ENCODE results near the gene ATG16L1. TPM values are rescaled to one million over a fixed set of nuclear protein-coding genes. Genes with fewer than 3 reads are reported as not detected.

Gene ATG16L1
- total RNA-seq, 1 donor from 2014 or later: 24.8 TPM

DNA sequence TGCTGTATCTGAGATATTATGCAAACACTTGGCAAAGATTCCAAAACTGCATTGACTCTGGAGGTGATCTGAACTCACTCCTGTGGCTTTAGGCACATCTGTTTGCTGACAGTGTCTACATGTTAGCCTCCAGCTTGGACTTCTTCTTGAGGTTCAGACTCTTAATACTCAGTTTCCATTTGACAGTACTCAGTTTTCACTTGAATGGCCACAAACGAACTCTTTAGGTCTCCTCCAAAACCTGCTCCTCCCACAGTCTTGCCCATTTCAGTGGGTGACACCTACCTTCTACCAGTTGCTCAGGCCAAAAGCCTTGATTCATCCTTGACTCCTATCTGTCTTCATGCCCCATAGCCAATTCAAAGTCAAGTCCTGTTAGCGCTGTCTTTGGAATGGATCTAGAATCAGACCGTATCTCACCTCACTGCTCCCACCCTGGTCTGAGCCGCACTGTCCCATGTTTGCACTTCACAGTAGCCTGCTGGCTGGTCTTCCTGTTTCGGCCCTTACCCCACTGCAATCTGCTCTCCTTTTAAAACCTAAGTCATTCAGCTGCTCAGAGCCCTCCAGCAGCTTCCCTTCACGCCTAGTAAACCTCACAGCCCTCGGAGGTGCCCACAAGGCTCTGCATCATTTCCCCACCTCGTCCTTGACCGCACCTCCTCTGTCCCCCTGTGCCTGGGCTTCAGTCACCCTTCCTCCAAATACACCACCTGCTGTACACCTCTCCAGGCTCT lies 10.5 kb downstream of the ATG16L1 start:
- DNase-seq (ENCODE audit: low spot score): no peak
- Mint-ChIP-seq H3K9me3 (ENCODE audit: low read depth) (no peaks in the 10 kb centered on the region), H3K36me3 (ENCODE audit: low read depth) (peaks cover 44% of the 10 kb centered on the region), H3K4me1 (ENCODE audit: low read depth) (peaks cover 5% of the 10 kb centered on the region), H3K27me3 (ENCODE audit: low read depth) (no peaks in the 10 kb centered on the region), H3K4me3 (ENCODE audit: unreplicated experiment) (no peak overlapping the region), H3K27ac (ENCODE audit: unreplicated experiment) (no peak overlapping the region)
- TF ChIP-seq, protein P1, sequence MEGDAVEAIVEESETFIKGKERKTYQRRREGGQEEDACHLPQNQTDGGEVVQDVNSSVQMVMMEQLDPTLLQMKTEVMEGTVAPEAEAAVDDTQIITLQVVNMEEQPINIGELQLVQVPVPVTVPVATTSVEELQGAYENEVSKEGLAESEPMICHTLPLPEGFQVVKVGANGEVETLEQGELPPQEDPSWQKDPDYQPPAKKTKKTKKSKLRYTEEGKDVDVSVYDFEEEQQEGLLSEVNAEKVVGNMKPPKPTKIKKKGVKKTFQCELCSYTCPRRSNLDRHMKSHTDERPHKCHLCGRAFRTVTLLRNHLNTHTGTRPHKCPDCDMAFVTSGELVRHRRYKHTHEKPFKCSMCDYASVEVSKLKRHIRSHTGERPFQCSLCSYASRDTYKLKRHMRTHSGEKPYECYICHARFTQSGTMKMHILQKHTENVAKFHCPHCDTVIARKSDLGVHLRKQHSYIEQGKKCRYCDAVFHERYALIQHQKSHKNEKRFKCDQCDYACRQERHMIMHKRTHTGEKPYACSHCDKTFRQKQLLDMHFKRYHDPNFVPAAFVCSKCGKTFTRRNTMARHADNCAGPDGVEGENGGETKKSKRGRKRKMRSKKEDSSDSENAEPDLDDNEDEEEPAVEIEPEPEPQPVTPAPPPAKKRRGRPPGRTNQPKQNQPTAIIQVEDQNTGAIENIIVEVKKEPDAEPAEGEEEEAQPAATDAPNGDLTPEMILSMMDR (IDR thresholded peaks at IDR 0.05): no peak

- H3K27me3 Mint-ChIP-seq (ENCODE audit: low read depth): no peaks in the 10 kb centered on the region
- H3K4me3 Mint-ChIP-seq (ENCODE audit: unreplicated experiment): no peak overlapping the region
- no peak for DNase-seq (ENCODE audit: low spot score)
- H3K27ac Mint-ChIP-seq (ENCODE audit: unreplicated experiment): no peak overlapping the region
- no peaks in the 10 kb centered on the region for H3K9me3 Mint-ChIP-seq (ENCODE audit: low read depth)
- TF ChIP-seq, protein P1 (IDR thresholded peaks at IDR 0.05): no peak
- H3K4me1 Mint-ChIP-seq (ENCODE audit: low read depth): peaks cover 5% of the 10 kb centered on the region
- peaks cover 47% of the 10 kb centered on the region for H3K36me3 Mint-ChIP-seq (ENCODE audit: low read depth)
These were observed 11.1 kb downstream of the ATG16L1 start for GRCh38 chr2:233262562-233262961.

DNA sequence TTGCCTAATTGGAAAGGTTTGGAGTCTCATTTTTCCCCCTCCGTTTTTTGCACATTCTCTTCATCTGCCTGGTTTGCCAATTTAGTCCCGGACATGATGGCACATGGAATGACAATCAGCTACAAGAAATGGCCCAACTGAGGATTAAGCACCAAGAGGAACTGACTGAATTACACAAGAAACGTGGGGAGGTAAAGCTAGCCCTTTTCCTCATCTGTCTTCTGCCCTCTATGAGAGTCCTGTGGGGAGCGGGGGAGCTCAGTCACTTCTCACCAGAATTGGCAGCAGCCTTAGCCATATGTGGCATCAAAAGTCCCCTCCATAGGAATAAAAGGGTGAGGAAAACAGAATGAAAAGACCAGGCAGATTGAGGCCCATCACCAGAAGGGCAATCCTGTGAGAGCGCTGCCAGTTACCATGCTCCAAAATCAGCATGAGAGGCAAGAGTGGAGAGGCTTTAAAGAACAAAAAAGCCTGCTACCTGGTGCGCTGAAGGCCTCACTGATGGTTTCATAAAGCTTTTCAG lies 11.6 kb downstream of the ATG16L1 start:
- peaks cover 5% of the 10 kb centered on the region for H3K4me1 Mint-ChIP-seq (ENCODE audit: low read depth)
- H3K36me3 Mint-ChIP-seq (ENCODE audit: low read depth): peaks cover 50% of the 10 kb centered on the region

DNA sequence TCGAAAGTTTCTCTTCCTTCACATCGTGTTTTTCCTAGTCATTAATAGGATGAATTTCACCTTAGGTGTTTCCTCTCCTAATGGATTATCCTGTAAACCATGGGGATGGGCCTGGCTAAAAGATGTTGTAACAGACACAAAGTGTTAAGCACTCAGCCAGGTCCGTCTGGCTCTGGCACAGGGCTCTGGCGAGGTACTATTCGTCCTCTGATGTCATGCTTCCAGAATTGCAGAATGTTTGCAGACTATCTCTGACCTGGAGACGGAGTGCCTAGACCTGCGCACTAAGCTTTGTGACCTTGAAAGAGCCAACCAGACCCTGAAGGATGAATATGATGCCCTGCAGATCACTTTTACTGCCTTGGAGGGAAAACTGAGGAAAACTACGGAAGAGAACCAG lies 13.2 kb downstream of the ATG16L1 start:
- Mint-ChIP-seq H3K27me3 (ENCODE audit: low read depth) (no peaks in the 10 kb centered on the region), H3K27ac (ENCODE audit: unreplicated experiment) (no peak overlapping the region)

More for the DNA sequence above, 11.6 kb downstream of the ATG16L1 start:
- DNase-seq (ENCODE audit: low spot score): no peak
- no peaks in the 10 kb centered on the region for H3K27me3 Mint-ChIP-seq (ENCODE audit: low read depth)
- H3K9me3 Mint-ChIP-seq (ENCODE audit: low read depth): no peaks in the 10 kb centered on the region
- no peak overlapping the region for H3K27ac Mint-ChIP-seq (ENCODE audit: unreplicated experiment)
- no peak overlapping the region for H3K4me3 Mint-ChIP-seq (ENCODE audit: unreplicated experiment)
- TF ChIP-seq, protein P1 (IDR thresholded peaks at IDR 0.05): no peak

DNA sequence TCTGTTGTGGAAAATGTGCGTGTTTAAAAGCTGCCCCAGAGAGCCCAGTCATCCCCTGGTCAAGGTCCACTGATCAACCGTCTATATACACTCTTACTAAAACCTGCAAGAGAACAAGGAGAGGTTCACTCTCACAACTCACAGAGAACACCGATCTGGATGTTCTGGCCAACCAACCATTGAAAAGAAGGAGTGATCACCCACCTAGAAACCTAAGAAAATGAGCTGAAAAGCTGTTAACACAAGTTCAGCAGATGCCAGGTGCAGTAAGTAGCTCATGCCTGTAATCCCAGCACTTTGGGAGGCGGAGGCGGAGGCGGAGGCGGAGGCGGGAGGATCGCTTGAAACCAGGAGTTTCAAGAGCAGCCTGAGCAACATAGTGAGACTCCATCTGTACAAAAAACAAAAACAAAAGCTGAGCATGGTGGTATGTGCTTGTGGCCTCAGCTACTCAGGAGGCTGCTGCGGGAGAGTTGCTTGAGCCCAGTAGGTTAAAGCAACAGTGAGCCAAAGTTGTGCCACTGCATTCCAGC lies 14.5 kb downstream of the ATG16L1 start:
- TF ChIP-seq, protein P1 (IDR thresholded peaks at IDR 0.05): no peak
- Mint-ChIP-seq H3K4me3 (ENCODE audit: unreplicated experiment) (no peak overlapping the region), H3K36me3 (ENCODE audit: low read depth) (peaks cover 57% of the 10 kb centered on the region), H3K27ac (ENCODE audit: unreplicated experiment) (no peak overlapping the region), H3K9me3 (ENCODE audit: low read depth) (no peaks in the 10 kb centered on the region), H3K27me3 (ENCODE audit: low read depth) (no peaks in the 10 kb centered on the region), H3K4me1 (ENCODE audit: low read depth) (no peaks in the 10 kb centered on the region)
- DNase-seq (ENCODE audit: low spot score): no peak

More for the DNA sequence above, 13.2 kb downstream of the ATG16L1 start:
- Mint-ChIP-seq H3K9me3 (ENCODE audit: low read depth) (no peaks in the 10 kb centered on the region), H3K4me1 (ENCODE audit: low read depth) (peaks cover 3% of the 10 kb centered on the region), H3K4me3 (ENCODE audit: unreplicated experiment) (no peak overlapping the region), H3K36me3 (ENCODE audit: low read depth) (peaks cover 54% of the 10 kb centered on the region)
- DNase-seq (ENCODE audit: low spot score): no peak
- TF ChIP-seq, protein P1 (IDR thresholded peaks at IDR 0.05): no peak

All from chondrocyte (in vitro differentiated cells).